Subcutaneous abdominal adipose tissue (tissue), 5 donors: ENCODE results near the gene RYR1.

Experiments used
- H3K27ac ChIP-seq: one replicate; pipeline ENCODE4 v1.7.0; 2013; ENCODE audit warnings: low read depth, mild to moderate bottlenecking, inconsistent platforms, low read length, moderate library complexity
- H3K27me3 ChIP-seq, 5 donors: one replicate each; pipeline ENCODE4 v1.7.0; 2013; ENCODE audit warnings: low read length in 5 of 5, inconsistent platforms in 1 of 5; ENCODE audit not compliant: control insufficient read depth in 5 of 5, insufficient read depth in 4 of 5
- H3K36me3 ChIP-seq, 5 donors: one replicate each; pipeline ENCODE4 v1.7.0; 2013; ENCODE audit warnings: low read length in 5 of 5; ENCODE audit not compliant: control insufficient read depth in 5 of 5, insufficient read depth in 5 of 5
- H3K4me1 ChIP-seq, 5 donors: one replicate each; pipeline ENCODE4 v1.7.0; 2013; ENCODE audit warnings: low read length in 5 of 5, mild to moderate bottlenecking in 3 of 5, moderate library complexity in 1 of 5; ENCODE audit not compliant: control insufficient read depth in 5 of 5, insufficient read depth in 5 of 5
- H3K4me3 ChIP-seq, 5 donors: one replicate each; pipeline ENCODE4 v1.7.0; 2013; ENCODE audit warnings: low read length in 5 of 5, low read depth in 1 of 5
- H3K9ac ChIP-seq, 5 donors: one replicate each; pipeline ENCODE4 v1.7.0; 2013; ENCODE audit warnings: low read length in 5 of 5, mild to moderate bottlenecking in 4 of 5, moderate library complexity in 3 of 5
- H3K9me3 ChIP-seq, 5 donors: one replicate each; pipeline ENCODE4 v1.7.0; 2013; ENCODE audit warnings: low read length in 5 of 5; ENCODE audit not compliant: control insufficient read depth in 5 of 5
- donor health status: healthy.
- donor health status: healthy.
- donor health status: healthy.
- donor health status: healthy.
- donor health status: healthy.

RYR1 gene

GRCh38 chr19:38388349-38389100 is 45.0 kb upstream of the RYR1 start, which contains the start of gene SPRED3:
SPRED3 (plus strand) TSS chr19:38388697; CDS start chr19:38390303, 1,606 bp downstream.
- H3K4me3 ChIP-seq: peak within 1 kb of the TSS; percentile 42 to 67 (median 54)
- peak within 1 kb of the TSS in 2 of 5 donors; percentile 25 to 45 for H3K9ac ChIP-seq
- peaks cover 0 to 12% (median 2%) of the 10 kb centered on the region in 5 donors for H3K27me3 ChIP-seq
- H3K9me3 ChIP-seq: no peaks in the 10 kb centered on the region
- no peak within 1 kb of the TSS for H3K27ac ChIP-seq
- H3K36me3 ChIP-seq: peaks cover 0 to 18% (median 10%) of the 10 kb centered on the region in 5 donors
- H3K4me1 ChIP-seq: peaks cover 0 to 36% (median 35%) of the 10 kb centered on the region in 5 donors

GRCh38 chr19:38389101-38389925 is 44.2 kb upstream of the RYR1 start:
- Histone ChIP-seq H3K9ac (no peak overlapping the region), H3K27ac (no peak overlapping the region)

GRCh38 chr19:38389957-38390924 is 43.2 kb upstream of the RYR1 start:
- H3K4me1 ChIP-seq: peaks cover 0 to 39% (median 36%) of the 10 kb centered on the region in 5 donors
- H3K4me3 ChIP-seq: no peak overlapping the region
- peaks cover 6 to 22% (median 14%) of the 10 kb centered on the region in 5 donors for H3K27me3 ChIP-seq
- peaks cover 0 to 1% (median 0%) of the 10 kb centered on the region in 5 donors for H3K36me3 ChIP-seq
- no peak overlapping the region for H3K27ac ChIP-seq
- no peaks in the 10 kb centered on the region for H3K9me3 ChIP-seq
- no peak overlapping the region for H3K9ac ChIP-seq

More at GRCh38 chr19:38389101-38389925, 44.2 kb upstream of the RYR1 start:
- H3K27me3 ChIP-seq: peaks cover 4 to 16% (median 5%) of the 10 kb centered on the region in 5 donors
- no peaks in the 10 kb centered on the region for H3K9me3 ChIP-seq
- peak overlapping the region in 1 of 5 donors; percentile 14 for H3K4me3 ChIP-seq
- H3K36me3 ChIP-seq: peaks cover 0 to 10% (median 2%) of the 10 kb centered on the region in 5 donors
- peaks cover 0 to 36% (median 35%) of the 10 kb centered on the region in 5 donors for H3K4me1 ChIP-seq

GRCh38 chr19:38391911-38392464 is 41.5 kb upstream of the RYR1 start:
- H3K9me3 ChIP-seq: no peaks in the 10 kb centered on the region
- H3K36me3 ChIP-seq: no peaks in the 10 kb centered on the region
- no peak overlapping the region for H3K4me3 ChIP-seq
- peaks cover 9 to 36% (median 24%) of the 10 kb centered on the region in 5 donors for H3K27me3 ChIP-seq
- H3K27ac ChIP-seq: no peak overlapping the region
- peaks cover 0 to 26% (median 22%) of the 10 kb centered on the region in 5 donors for H3K4me1 ChIP-seq
- H3K9ac ChIP-seq: no peak overlapping the region

- Histone ChIP-seq H3K9me3 (no peaks in the 10 kb centered on the region), H3K27me3 (peaks cover 11 to 40% (median 31%) of the 10 kb centered on the region in 5 donors), H3K27ac (no peak overlapping the region)
Observed at GRCh38 chr19:38392707-38393308, 40.7 kb upstream of the RYR1 start.

GRCh38 chr19:38394488-38394887 is 39.0 kb upstream of the RYR1 start:
- H3K36me3 ChIP-seq: no peaks in the 10 kb centered on the region

More at GRCh38 chr19:38392707-38393308, 40.7 kb upstream of the RYR1 start:
- Histone ChIP-seq H3K9ac (no peak overlapping the region), H3K4me1 (peaks cover 0 to 17% (median 14%) of the 10 kb centered on the region in 5 donors), H3K36me3 (no peaks in the 10 kb centered on the region), H3K4me3 (no peak overlapping the region)

GRCh38 chr19:38395381-38396114 is 37.9 kb upstream of the RYR1 start:
- Histone ChIP-seq H3K4me1 (peaks cover 0 to 3% (median 0%) of the 10 kb centered on the region in 5 donors), H3K27me3 (peaks cover 11 to 56% (median 42%) of the 10 kb centered on the region in 5 donors), H3K4me3 (no peak overlapping the region), H3K27ac (no peak overlapping the region), H3K36me3 (no peaks in the 10 kb centered on the region), H3K9me3 (no peaks in the 10 kb centered on the region), H3K9ac (no peak overlapping the region)

More at GRCh38 chr19:38394488-38394887, 39.0 kb upstream of the RYR1 start:
- Histone ChIP-seq H3K27ac (no peak overlapping the region), H3K4me1 (peaks cover 0 to 3% (median 0%) of the 10 kb centered on the region in 5 donors), H3K4me3 (no peak overlapping the region), H3K27me3 (peaks cover 11 to 47% (median 35%) of the 10 kb centered on the region in 5 donors), H3K9me3 (no peaks in the 10 kb centered on the region), H3K9ac (no peak overlapping the region)

GRCh38 chr19:38399081-38399480 is 34.4 kb upstream of the RYR1 start:
- Histone ChIP-seq H3K27me3 (peaks cover 11 to 54% (median 38%) of the 10 kb centered on the region in 5 donors), H3K4me3 (no peak overlapping the region), H3K27ac (no peak overlapping the region), H3K9ac (no peak overlapping the region), H3K4me1 (peaks cover 0 to 17% (median 11%) of the 10 kb centered on the region in 5 donors), H3K9me3 (no peaks in the 10 kb centered on the region), H3K36me3 (no peaks in the 10 kb centered on the region)
